Measurements from ENCODE around the gene RFTN2.

RFTN2 gene

GRCh38 chr2:197677483-197677882, 2.1 kb upstream of the RFTN2 start:
- H3K4me3 ChIP-seq (ENCODE audit: low read length): no peak overlapping the region
- peak; percentile 42 for DNase-seq (ENCODE audit: low read depth)
- TF ChIP-seq CTCF (conservative IDR thresholded peaks at IDR 0.05; ENCODE audit: low read length): no peak

GRCh38 chr2:197677056-197677455, 1.7 kb upstream of the RFTN2 start:
- DNase-seq (ENCODE audit: low read depth): no peak
- TF ChIP-seq CTCF (conservative IDR thresholded peaks at IDR 0.05; ENCODE audit: low read length): no peak
- no peak overlapping the region for H3K4me3 ChIP-seq (ENCODE audit: low read length)

- peak overlapping the region; percentile 65 for H3K4me3 ChIP-seq (ENCODE audit: low read length)
- peak; percentile 60 for DNase-seq (ENCODE audit: low read depth)
- TF ChIP-seq CTCF (conservative IDR thresholded peaks at IDR 0.05; ENCODE audit: low read length): no peak
Observed at GRCh38 chr2:197675711-197676188, 363 bp upstream of the RFTN2 start.

GRCh38 chr2:197674591-197674990, 796 bp downstream of the RFTN2 start:
- no peak for TF ChIP-seq CTCF (conservative IDR thresholded peaks at IDR 0.05; ENCODE audit: low read length)
- peak; percentile 24 for DNase-seq (ENCODE audit: low read depth)
- H3K4me3 ChIP-seq (ENCODE audit: low read length): peak overlapping the region; percentile 65

- H3K4me3 ChIP-seq (ENCODE audit: low read length): peak overlapping the region; percentile 65
- TF ChIP-seq CTCF (conservative IDR thresholded peaks at IDR 0.05; ENCODE audit: low read length): no peak
Observed at GRCh38 chr2:197674060-197674459, 1.3 kb downstream of the RFTN2 start.

GRCh38 chr2:197673606-197674005, 1.8 kb downstream of the RFTN2 start:
- no peak for DNase-seq (ENCODE audit: low read depth)
- H3K4me3 ChIP-seq (ENCODE audit: low read length): peak overlapping the region; percentile 7; the same call in 1 of the 2 replicates
- no peak for TF ChIP-seq CTCF (conservative IDR thresholded peaks at IDR 0.05; ENCODE audit: low read length)

More at GRCh38 chr2:197674060-197674459, 1.3 kb downstream of the RFTN2 start:
- no peak for DNase-seq (ENCODE audit: low read depth)

- no peak overlapping the region for H3K4me3 ChIP-seq (ENCODE audit: low read length)
- DNase-seq (ENCODE audit: low read depth): no peak
- no peak for TF ChIP-seq CTCF (conservative IDR thresholded peaks at IDR 0.05; ENCODE audit: low read length)
Observed at GRCh38 chr2:197673106-197673505, 2.3 kb downstream of the RFTN2 start.

Measured in AG10803 (cell line).